Heart left ventricle (tissue), 16 donors: Measurements from ENCODE around the gene OR6X1. TPM values are rescaled to one million over a fixed set of nuclear protein-coding genes. Genes with fewer than 3 reads are reported as not detected.

Experiments
- ATAC-seq, 4 donors: fragments of 200-7000 bp; cut with Tn5 transposase; one replicate each; pipeline ENCODE4 v1.9.1; 2020 to 2022; ENCODE audit warnings: moderate library complexity in 4 of 4, mild to moderate bottlenecking in 3 of 4, moderate number of reproducible peaks in 1 of 4
- DNase-seq, 5 donors: peaks; one replicate each; pipeline ENCODE4 v3.0.0-alpha.2; 2020
- H3K27ac ChIP-seq, 12 donors: fragments of 200-600 bp; sonication (generic) in 4 of 12; one replicate each; pipeline versions ENCODE4 v1.5.0 to v1.8.0; 2016 to 2022; ENCODE audit warnings: mild to moderate bottlenecking in 2 of 12
- H3K27me3 ChIP-seq, 9 donors: fragments of 200-600 bp; sonication (generic) in 2 of 9; one replicate each; pipeline versions ENCODE4 v1.5.1 to v1.8.0; 2016 to 2022; ENCODE audit warnings: mild to moderate bottlenecking in 3 of 9
- H3K36me3 ChIP-seq, 9 donors: fragments of 200-600 bp; sonication (generic) in 2 of 9; one replicate each; pipeline versions ENCODE4 v1.5.0 to v1.8.0; 2018 to 2022; ENCODE audit warnings: mild to moderate bottlenecking in 2 of 9
- H3K4me1 ChIP-seq, 12 donors: fragments of 200-600 bp; sonication (generic) in 4 of 12; one replicate each; pipeline versions ENCODE4 v1.5.0 to v1.8.0; 2016 to 2022; ENCODE audit warnings: mild to moderate bottlenecking in 3 of 12
- H3K4me3 ChIP-seq, 12 donors: fragments of 200-600 bp; sonication (generic) in 4 of 12; one replicate each; pipeline versions ENCODE4 v1.5.0 to v1.8.0; 2017 to 2022; ENCODE audit warnings: mild to moderate bottlenecking in 9 of 12, moderate library complexity in 4 of 12
- H3K9me3 ChIP-seq, 12 donors: fragments of 200-600 bp; sonication (generic) in 4 of 12; one replicate each; pipeline versions ENCODE4 v1.5.0 to v1.8.0; 2016 to 2022; ENCODE audit warnings: mild to moderate bottlenecking in 1 of 12
- POLR2A ChIP-seq, 2 donors: fragments of 450-650 bp; IDR thresholded peaks; one replicate each; pipeline ENCODE4 v1.6.1; 2017; ENCODE audit warnings: antibody characterized with exemption in 2 of 2, mild to moderate bottlenecking in 2 of 2, moderate library complexity in 2 of 2
- WGBS, 4 donors: extraction: QIAGEN DNeasy Blood & Tissue Kit in 2 of 4; methylation state at CpG; one replicate each; pipeline versions ENCODE4 v1.1.5 to v1.1.7; 2013 to 2018; 5-methylcytosine and 5-hydroxymethylcytosine counted together
- intact Hi-C, 10 donors: fragments of 100-400 bp; cut with DNase I; formaldehyde crosslinking; loops; one replicate each; pipeline versions ENCODE4 v1.11.1 to v1.14.2; 2022
- polyA plus RNA-seq, 2 donors: library from polyadenylated mRNA; stranded (reverse); fragments of 200-250 nt; gene quantifications; one replicate each; pipeline ENCODE4 v1.2.3, GENCODE V29; 2013
- total RNA-seq, 9 donors: library from RNA; depleted of rRNA in 2 of 9; stranded (reverse); fragments of >200 nt in 2 of 9; fragmentation: NEBNext Ultra II Directional in 3 of 9; extraction: Animal tissue kit (Norgen Biotek cat#: 25700) in 3 of 9; gene quantifications; one replicate each; pipeline versions ENCODE4 v1.1.0 to v1.2.4, GENCODE V29; 2016 to 2023
- TF ChIP-seq, protein P1 (sequence below), 12 donors: fragments of 200-600 bp; sonication (generic) in 4 of 12; IDR thresholded peaks; one replicate each; pipeline versions ENCODE4 v1.5.0 to v1.8.0; 2018 to 2022; ENCODE audit warnings: antibody characterized with exemption in 12 of 12, mild to moderate bottlenecking in 5 of 12
- donor health status: ischemic (EF 13 %, LVEDD 7.1; RV severe dilation, severe dysfunction).
- donor health status: healthy with polysubstance abuse.
- donor health status: DM: no; HTN: yes; CAD: no.
- donor health status: DM: no; HTN: no; CAD: no.
- donor health status: ischemic (EF 25% LVEDD 6.9; RV normal size, moderate dysfunction).
- donor health status: ischemic (EF 25% LVEDD 5.7; RV mildly dilated, moderate dysfunction).
- donor health status: healthy.
- donor health status: DM: yes; HTN: yes; CAD: no.
- donor health status: ischemic (EF 35%, LVEDD 5.7; RV mildly dilated, moderate dysfunction).
- donor health status: nonischemic (EF 11% LVEDD 7.7; RV severe dilation, severe dysfunction).
- donor health status: DM: yes; HTN: yes; CAD: no.
- donor health status: PGD.
- donor health status: ischemic (EF 29% LVEDD 5.4; RV normal size, mild dysfunction).
- donor health status: nonischemic (EF 23%, LVEDD 6.1; RV moderate dilation, normal function).

The OR6X1 gene
- total and polyA plus RNA-seq, 11 donors = not detected

DNA sequence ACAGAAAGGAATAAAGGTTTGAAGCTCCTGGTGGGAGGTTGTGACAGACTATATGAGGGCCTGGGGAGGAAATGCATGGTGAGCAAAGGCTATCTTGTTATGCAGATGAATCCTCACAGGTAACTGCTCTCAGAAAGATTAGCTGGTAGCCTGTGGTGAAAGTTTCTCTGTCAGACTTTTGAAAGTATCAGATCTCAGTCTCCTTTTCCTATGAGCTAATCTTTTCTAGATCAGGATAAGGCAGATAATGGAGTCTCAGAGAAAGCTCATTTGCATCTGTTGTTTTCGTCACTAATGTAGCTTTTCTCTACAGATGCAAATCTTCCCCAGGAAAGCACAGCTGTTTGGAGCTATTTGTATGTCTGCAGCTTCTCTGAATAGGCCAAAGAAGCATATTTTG is 21.0 kb upstream of the OR6X1 start:
- WGBS, 4 donors = 62 to 88% (median 65%) methylated on average over 1 of the region's 1 CpG
- no peak overlapping the region for H3K4me3 ChIP-seq
- DNase-seq = no peak
- no peak for TF ChIP-seq POLR2A (IDR thresholded peaks at IDR 0.05)
- TF ChIP-seq, protein P1, sequence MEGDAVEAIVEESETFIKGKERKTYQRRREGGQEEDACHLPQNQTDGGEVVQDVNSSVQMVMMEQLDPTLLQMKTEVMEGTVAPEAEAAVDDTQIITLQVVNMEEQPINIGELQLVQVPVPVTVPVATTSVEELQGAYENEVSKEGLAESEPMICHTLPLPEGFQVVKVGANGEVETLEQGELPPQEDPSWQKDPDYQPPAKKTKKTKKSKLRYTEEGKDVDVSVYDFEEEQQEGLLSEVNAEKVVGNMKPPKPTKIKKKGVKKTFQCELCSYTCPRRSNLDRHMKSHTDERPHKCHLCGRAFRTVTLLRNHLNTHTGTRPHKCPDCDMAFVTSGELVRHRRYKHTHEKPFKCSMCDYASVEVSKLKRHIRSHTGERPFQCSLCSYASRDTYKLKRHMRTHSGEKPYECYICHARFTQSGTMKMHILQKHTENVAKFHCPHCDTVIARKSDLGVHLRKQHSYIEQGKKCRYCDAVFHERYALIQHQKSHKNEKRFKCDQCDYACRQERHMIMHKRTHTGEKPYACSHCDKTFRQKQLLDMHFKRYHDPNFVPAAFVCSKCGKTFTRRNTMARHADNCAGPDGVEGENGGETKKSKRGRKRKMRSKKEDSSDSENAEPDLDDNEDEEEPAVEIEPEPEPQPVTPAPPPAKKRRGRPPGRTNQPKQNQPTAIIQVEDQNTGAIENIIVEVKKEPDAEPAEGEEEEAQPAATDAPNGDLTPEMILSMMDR (IDR thresholded peaks at IDR 0.05) = no peak
- intact Hi-C loops = no loop called here
- no peaks in the 10 kb centered on the region for H3K9me3 ChIP-seq
- H3K36me3 ChIP-seq = no peaks in the 10 kb centered on the region
- no peak overlapping the region for H3K27ac ChIP-seq
- H3K4me1 ChIP-seq = no peaks in the 10 kb centered on the region
- no peak for ATAC-seq
- no peaks in the 10 kb centered on the region for H3K27me3 ChIP-seq

DNA sequence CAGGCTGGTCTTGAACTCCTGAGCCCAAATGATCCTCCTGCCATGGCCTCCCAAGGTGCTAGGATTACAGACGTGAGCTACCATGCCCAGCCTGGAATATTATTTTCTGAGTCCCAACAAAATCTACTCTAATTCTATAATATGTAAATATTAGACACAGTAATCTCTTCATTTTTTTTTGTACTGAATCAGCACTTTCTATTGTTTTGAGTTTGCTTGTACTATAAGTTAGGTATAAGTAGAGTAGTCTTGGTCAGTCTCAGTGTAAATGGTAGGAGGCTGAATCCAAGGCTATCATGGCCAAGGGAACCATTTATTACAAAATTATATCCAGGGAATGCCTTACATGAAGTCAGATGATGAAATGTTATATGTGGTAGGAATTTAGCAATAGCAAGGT is 19.6 kb upstream of the OR6X1 start:
- no peak for TF ChIP-seq POLR2A (IDR thresholded peaks at IDR 0.05)
- TF ChIP-seq, protein P1 (IDR thresholded peaks at IDR 0.05) = no peak
- intact Hi-C loops = no loop called here
- H3K36me3 ChIP-seq = no peaks in the 10 kb centered on the region
- no peaks in the 10 kb centered on the region for H3K9me3 ChIP-seq
- DNase-seq = no peak
- no peaks in the 10 kb centered on the region for H3K27me3 ChIP-seq
- no peak for ATAC-seq
- no peak overlapping the region for H3K27ac ChIP-seq
- WGBS, 4 donors = 77 to 88% (median 83%) methylated on average over 1 of the region's 1 CpG
- no peak overlapping the region for H3K4me3 ChIP-seq
- no peaks in the 10 kb centered on the region for H3K4me1 ChIP-seq

DNA sequence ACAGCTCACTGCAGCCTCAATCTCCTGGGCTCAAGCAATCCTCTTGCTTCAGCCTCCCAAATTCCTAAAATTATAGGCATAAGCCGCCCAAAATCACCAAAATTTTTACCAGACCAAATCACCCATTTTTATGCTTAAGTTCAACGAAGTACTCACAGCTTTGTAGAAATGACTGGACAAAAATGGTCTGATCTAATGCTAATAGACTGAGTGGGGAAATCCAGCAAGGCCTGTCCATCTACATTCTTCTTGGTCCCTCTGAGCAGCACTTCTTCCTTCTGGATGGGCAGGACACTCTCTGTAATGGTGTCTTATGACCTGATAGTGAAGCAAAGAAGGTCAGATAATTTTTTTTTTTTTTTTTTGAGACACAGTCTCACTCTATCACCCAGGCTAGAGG is 18.7 kb upstream of the OR6X1 start:
- DNase-seq (no peak), ATAC-seq (no peak)
- Histone ChIP-seq H3K27ac (no peak overlapping the region), H3K36me3 (no peaks in the 10 kb centered on the region), H3K4me3 (no peak overlapping the region), H3K27me3 (no peaks in the 10 kb centered on the region), H3K9me3 (no peaks in the 10 kb centered on the region), H3K4me1 (no peaks in the 10 kb centered on the region)
- TF ChIP-seq, protein P1 (IDR thresholded peaks at IDR 0.05) = no peak
- TF ChIP-seq POLR2A (IDR thresholded peaks at IDR 0.05) = no peak
- 75 to 86% (median 79%) methylated on average over 2 of the region's 2 CpGs for WGBS, 4 donors
- intact Hi-C loops = no loop called here

DNA sequence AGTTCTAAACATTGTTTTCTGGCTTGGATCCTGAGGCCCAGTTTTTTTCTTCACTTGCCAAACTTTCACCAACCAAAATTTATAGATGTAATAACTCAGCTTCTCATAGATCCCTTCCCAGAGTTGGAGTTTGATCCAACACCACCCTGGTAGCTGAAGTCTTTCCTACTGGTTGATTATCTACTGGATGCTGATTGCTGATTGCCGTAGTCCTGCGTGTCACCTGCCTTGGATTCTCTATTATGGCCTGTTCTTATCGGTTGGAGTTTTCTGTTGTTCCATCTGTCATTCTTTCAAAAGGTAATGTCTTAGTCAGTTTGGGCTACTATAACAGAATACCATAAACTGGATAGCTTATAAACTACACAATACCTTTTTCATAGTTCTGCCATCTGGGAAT is 17.3 kb upstream of the OR6X1 start:
- TF ChIP-seq, protein P1 (IDR thresholded peaks at IDR 0.05) = no peak
- no peak for TF ChIP-seq POLR2A (IDR thresholded peaks at IDR 0.05)
- H3K4me3 ChIP-seq = no peak overlapping the region
- no peaks in the 10 kb centered on the region for H3K4me1 ChIP-seq
- H3K27me3 ChIP-seq = no peaks in the 10 kb centered on the region
- ATAC-seq = no peak
- H3K27ac ChIP-seq = no peak overlapping the region
- intact Hi-C loops = no loop called here
- no peak for DNase-seq
- no peaks in the 10 kb centered on the region for H3K36me3 ChIP-seq
- H3K9me3 ChIP-seq = no peaks in the 10 kb centered on the region
- WGBS, 4 donors = 95 to 97% (median 95%) methylated on average over 3 of the region's 3 CpGs
